OCI-M2 (cell line): ENCODE measurements around the gene NXT1.

ENCODE experiments used
- DNase-seq: peaks from one replicate; lab custom pipeline; 2025; ENCODE audit not compliant: unreplicated experiment; lab: John Stamatoyannopoulos, UW

The NXT1 gene

DNA sequence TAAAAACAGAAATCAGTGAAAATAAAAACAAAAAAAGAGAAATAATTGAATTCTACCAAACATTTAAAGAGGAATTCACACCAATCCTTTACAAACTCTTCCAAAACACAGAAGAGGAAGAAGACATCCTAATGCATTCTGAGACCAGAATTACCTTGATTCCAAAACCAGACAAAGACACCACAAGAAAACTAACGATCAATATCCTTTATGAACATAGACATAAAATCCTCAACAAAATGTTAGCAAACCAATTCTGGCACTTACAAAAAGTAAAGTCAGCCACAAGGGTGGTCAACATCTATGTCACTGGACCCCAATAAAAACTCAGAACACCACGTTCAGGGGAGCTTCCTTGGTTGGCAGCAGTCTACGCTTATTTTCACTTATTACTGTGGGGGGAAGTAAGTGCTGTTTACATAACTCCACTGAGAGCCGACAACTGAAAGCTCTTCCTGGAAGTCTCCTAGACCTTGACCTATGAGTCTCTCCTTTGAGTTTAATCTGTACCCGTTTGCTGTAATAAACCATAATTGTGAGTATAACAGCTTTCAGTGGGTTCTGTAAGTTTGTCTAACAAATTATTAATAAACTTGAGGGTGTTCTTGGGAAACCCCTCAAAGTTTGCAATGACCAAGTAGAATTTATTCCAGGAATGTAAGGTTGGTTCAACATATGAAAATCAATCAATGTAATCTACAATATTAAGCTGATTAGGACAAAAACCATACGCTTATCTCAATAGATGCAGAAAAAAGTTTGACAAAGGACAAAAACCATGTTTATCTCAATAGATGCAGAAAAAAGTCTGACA, 35.9 kb downstream of the NXT1 start:
- no peak for DNase-seq

DNA sequence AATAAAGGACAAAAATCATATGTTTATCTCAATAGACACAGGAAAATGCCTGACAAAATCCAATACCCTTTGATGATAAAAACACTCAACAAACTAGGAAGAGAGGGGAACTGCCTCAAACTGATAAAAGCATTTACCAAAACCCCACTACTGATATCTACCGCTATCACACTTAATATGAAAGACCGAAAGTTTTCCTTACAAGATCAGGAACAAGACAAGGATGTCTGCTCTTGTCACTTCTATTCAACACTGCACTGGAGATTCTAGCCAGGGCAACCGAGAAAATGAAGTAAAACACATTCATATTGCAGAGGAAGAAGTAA, 36.5 kb downstream of the NXT1 start:
- DNase-seq = no peak

DNA sequence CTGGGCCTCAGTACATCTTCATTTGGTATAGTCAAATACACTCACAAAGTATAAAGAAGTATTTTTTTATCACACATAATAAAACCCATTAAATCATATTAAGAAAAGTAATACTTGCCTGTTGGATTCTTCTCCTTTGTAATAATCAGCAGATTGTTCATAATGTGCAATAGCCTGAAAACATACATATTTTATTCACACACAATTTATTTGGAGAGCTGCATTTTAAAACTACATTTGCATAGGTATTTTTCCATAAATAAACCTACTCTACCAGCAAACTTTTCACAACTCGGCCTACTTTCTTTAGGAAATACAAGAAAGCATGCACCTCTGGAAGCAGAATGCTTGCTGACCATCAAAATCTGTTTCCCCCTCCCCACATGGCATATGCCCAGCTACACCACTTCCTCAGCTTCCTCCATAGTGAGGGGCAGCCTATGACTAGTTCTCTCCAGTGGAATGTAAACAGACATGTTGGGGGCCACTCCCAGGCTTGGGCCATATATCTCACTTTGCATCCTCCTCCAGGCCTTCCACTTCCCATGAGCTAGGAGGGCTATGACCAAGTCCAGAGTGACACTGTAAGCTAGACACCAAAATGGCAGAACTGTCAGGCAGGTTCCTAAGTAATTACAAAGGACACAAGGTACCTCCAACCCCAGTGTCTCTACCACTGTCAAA, 39.6 kb downstream of the NXT1 start:
- DNase-seq = no peak

- DNase-seq = no peak
Measured at GRCh38 chr20:23391707-23392310, 41.2 kb downstream of the NXT1 start.

- DNase-seq = no peak
Measured at GRCh38 chr20:23393996-23394775, 43.6 kb downstream of the NXT1 start.

GRCh38 chr20:23396950-23397627, 46.5 kb downstream of the NXT1 start:
- no peak for DNase-seq

- DNase-seq = no peak
Measured at GRCh38 chr20:23397961-23398360, 47.4 kb downstream of the NXT1 start.

GRCh38 chr20:23399568-23400241, 49.1 kb downstream of the NXT1 start:
- DNase-seq = no peak

- no peak for DNase-seq
Measured at GRCh38 chr20:23401051-23401450, 50.5 kb downstream of the NXT1 start.

DNA sequence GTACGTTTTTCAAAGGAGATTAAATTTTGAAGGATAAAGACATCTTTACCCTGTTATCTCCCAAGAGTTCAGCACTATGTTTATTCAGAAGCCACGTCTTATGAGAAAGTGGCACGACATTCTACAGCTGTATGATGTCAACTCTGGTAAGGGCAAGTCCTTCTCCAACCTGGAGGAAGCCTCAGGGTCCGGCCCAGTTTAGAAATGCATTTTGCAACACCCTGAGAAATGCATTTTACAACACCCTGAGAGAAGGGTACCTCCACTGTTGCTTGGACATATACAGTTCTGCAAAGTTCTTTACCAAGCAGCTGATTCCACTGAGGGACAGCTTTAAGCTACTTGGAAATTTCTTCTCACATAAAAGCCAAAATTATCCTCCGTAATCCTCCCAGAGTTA, 53.2 kb downstream of the NXT1 start:
- no peak for DNase-seq

DNA sequence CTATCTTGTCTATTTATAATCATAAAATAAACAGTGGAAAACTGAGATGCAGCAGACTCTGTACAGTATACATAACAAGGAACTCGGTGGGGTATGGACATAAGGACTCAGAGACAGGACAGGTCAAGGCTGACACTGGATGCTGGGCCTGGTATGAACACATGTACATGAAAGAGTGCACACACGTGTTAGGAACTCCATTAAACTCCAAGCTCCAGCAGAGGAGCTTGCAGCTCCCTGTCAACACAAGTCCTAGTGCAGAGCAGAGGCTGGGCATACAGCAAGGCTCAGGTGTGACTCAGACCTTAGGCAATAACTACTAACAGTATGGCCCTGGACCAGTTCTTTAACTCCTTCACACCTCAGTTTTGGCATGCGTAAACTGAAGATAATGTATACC, 53.6 kb downstream of the NXT1 start:
- DNase-seq = no peak
